HG03175 (cell line): ENCODE measurements around the gene NEK6.

ENCODE experiments used
- ATAC-seq: cut with Tn5 transposase; IDR thresholded peaks from one replicate; pipeline ENCODE4 v1.9.1; 2021; ENCODE audit warnings: mild to moderate bottlenecking, moderate library complexity; ENCODE audit not compliant: unreplicated experiment

Gene NEK6

DNA sequence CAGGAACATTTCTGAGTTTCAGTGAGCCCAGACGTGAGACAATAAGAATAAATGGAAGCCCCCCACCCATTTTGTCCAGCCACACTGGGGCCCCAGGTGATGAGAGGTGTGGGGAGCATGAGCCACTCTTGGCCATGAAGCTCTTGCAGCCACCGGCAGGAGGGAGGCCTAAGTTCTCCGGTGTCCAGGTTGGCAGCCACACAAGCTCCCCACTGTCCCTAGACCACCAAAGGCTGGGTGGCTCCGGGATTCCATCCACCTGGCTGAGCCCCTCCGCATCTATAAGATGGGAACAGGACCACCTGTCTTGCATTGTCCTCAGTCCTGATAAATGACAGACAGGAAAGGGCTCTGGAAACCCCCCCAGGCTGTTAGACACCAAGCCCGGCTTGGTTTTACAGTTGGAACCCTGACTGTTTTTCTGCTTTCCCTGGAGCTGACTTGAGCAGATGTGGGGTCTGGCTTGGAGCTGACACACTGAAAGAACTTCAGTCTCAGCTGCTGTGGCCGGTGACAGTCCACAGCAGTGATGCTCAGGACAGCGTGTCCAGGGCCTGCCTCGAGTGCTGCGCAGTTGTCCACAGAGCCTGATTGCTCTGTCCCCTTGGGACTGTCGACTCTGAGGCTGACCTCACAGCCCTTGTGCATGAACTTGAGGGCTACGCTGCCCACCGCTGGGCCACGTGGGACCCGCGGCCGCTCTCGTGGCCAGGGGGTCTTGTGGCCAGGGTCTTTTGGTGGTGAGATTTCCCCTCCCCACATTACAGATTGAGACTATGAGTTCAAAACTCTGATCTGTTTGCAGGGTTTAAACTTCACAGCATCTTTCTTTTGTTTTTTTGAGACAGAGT, 82.7 kb downstream of the NEK6 start:
- no peak for ATAC-seq

DNA sequence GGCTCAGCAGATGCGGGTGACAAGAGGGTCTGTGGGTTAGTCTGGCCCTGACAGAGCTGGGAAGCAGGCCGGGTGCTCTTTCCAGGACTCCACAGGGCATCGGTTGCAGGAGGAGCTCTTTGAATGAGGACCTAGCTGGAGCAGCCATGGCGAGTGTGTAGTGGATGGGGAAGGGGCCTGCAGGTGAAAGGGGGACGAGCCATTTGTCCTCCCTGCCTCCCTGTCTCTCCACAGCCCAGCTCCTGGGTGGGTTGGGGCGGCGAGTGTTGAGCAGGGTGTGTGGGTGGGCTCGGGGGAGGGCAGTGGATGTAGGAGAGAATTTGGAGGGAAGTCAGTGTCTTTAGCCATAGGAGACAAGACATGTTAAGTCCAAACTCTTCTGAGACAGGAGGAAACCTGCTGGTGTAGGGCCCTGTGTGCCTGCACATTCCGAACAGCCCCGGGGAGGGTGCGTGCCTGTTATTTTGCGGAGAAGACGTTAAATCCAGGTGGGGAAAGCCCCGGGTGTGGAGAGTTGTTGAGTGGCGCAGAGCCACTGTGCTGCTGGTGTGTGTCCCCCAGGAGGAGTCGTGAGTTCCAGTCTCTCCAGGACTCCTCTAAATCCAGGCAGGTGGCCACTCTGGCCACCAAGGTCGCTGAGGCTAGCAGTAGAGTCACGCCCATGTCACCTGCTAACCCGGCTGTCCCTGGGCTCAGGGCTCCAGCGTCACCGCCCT, 83.9 kb downstream of the NEK6 start:
- ATAC-seq: no peak

DNA sequence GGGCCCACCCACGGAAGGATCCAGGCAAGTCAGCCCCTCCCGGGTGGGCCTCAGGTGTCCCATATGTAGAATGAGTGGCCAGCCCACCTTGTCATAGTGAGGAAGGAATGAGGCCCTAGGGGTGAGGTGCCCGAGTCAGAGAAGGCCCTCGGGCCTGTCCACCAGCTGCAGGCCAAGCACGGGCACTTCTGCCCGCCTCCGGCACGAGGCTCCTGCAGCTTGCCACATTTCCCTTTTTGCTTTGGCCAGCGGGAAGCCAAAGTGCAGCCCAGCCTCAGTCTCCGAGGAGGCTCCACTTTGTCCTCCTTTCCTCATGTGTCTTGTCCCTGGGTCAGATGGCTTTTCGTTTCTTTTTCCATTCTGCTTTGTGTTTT, 84.6 kb downstream of the NEK6 start:
- no peak for ATAC-seq

DNA sequence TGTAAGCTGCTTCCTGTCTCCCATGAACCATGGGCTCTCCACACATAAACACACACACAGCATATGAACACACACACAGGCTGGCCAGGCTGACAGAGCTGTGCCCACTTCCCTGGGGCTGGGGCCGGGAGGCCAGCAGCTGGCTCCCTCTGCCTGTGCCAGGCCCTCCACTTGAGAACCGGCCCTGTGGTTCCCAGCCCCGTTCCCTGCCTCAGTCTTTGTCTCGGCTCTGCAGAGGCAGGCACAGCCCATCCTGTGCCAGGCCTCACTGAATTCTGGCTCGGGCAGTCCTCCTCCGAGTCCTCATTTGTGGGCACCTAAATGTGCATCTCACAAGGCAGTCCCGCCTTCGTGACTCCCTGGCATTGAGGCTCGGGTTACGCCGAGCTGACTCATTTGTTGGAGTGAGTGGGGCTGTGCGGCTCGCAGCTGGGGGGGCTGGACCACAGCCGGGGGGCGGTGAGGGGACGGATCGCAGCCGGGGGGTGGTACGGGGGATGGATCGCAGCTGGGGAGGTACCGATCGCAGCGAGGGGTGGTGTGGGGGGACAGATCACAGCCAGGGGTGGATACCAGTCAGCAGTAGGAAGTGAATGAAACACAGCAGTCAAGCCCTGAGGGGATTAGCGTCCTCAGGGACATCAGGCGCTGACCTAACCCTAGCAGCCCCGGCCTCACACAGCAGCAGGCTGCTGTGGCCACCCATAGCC, 85.2 kb downstream of the NEK6 start:
- ATAC-seq: no peak

DNA sequence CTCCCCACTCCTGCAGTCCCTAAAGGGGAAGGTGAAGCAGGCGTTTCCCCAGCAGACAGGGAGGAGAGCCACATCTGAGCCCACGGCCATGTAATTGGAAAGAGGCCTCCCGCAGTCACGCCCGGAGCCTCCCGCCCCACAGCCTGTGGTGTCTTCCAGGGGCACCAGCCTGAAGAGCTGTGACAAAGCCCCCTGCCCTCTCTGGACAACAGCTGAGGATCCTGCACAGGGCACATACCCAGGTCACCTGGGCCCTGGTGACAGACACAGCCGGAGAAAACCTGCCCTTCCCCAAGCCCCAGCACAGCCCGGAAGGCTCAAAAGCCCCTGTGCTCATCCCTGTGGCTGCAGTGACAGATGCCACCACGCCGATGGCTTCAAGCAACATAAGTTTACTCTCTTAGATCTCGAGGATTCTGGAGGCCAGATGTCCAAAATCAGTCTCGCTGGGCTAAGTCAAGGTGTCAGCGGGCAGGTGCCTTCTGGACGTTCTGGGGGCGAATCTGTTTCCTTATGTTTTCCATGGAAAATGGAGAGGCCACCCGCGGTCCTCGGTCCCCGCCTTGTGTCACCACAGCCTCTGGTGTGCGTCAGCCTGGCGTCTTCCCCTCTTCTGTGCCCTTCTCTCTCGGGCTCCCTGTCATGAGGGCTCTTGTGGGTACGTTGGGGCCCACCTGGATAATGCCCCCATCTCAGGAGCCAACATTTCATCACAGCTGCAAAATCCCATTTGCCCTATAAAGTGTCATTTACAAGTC, 86.0 kb downstream of the NEK6 start:
- ATAC-seq: no peak

DNA sequence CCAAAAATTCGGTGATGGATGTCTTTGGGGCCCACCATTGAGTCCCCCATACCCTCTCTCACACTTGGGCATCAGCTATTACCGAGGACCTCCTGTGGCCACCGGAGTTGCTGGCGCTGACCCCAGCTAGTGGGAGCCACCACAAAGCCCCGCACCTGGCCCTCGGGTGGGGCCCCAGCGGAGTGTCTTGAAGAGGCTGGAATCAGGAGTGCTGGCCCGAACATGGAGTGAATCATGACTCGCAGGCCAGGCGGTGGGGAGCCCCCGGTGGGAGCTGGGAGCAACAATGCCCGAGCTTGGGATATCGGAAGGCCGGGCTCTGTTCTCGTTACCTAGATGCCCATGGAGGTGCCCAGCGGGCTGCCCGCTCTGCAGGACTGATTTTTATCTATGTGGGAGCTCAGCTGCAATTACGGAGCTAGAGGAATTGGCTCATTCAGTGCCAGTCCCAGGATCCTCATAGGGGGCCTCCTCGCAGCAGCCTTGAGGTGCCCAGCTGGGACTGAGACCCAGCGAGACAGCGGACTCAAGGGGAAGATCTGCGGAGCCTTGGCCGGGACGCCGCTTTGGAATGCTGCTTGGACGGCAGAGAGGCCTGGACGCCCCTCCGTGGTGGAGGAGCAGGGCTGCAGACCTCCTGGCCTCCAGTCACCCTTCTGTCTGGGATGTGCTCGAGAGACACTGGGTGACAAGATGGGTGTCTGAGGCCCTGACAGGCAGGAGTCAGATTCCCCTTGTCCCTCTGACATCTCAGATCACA, 86.7 kb downstream of the NEK6 start:
- no peak for ATAC-seq

DNA sequence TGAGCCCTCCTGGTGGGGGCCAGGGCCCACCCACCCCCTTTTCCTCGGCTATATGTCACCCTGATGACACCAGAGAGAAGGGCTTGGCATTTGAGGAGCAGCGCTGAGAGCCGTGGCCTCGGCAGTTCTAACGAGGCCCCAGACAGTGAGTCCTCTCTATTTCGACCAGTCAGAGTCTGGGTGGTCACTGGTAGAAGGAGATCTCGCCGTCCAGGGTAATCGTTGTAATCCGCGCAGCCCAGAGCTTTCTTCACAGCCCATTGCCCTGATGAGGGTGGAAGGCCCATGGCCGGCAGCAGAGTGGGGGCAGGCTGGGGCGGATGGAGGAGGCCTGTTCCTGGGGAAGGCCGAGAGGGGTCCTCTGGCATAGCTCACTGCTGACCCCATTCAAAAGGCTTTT, 87.3 kb downstream of the NEK6 start:
- no peak for ATAC-seq

DNA sequence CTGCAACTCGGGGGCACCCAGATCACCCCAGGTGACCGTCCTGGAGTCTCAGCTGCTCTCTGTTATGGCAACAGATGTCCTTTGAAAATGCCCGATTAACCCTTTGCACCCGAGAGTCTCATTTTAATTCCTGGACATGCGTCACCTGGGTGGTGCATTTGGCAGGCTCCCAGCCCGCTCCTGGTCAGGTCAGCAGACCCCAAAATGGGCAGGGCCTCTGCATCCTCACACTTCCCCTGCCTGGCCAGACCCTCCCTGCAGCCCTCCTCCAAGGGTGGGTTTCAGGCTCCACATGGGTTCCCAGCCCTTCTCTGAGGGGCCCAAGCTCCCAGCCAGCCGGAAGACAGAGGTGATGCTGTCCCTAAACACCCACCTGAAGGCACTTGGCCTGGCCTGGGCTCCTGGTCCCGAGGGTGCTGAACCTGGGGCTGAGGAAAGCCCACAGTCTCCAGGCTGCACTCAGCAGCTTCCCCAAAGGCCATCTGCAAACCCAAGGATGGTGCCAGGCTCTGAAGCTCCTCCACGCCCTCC, 88.1 kb downstream of the NEK6 start:
- ATAC-seq: no peak

DNA sequence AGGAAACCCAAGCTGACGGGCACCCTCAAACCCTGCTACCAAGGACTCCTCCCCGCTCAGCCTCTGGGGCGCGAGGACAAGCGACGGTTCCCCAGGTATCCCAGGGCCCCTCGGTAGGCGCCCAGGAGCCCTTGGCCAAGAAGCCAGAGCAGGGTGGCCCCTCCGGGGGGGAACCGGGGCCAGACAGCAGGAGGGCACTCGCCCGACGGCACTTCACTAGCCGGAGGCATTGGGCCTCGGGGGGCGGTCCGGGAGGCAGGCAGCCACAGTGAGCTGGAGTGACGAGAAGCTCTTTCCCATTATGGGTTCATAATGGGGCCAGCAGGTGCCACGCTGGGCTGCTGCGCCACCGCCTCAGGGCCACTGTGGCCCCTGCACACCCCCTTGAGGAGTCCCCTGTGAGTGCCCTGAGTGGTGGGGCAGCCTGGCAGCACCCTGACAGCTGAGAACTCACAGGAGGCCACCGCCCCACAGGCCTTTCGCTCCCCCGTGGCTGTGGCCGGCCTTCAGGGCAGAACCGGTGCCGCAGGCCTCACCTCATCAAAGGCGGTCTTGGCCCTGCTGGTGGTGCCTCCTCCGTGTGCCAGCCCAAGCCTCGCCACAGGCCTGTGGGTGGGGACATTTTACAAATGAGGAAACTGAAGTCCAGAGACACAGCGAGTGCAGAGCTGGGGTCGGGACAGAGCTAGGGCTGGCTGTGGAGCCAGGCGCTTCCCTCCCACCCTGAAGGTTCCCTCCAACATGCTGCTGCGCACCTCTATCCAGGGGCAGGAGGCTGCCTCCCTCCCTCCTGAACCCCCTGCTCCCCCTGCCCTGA, 88.8 kb downstream of the NEK6 start:
- no peak for ATAC-seq

DNA sequence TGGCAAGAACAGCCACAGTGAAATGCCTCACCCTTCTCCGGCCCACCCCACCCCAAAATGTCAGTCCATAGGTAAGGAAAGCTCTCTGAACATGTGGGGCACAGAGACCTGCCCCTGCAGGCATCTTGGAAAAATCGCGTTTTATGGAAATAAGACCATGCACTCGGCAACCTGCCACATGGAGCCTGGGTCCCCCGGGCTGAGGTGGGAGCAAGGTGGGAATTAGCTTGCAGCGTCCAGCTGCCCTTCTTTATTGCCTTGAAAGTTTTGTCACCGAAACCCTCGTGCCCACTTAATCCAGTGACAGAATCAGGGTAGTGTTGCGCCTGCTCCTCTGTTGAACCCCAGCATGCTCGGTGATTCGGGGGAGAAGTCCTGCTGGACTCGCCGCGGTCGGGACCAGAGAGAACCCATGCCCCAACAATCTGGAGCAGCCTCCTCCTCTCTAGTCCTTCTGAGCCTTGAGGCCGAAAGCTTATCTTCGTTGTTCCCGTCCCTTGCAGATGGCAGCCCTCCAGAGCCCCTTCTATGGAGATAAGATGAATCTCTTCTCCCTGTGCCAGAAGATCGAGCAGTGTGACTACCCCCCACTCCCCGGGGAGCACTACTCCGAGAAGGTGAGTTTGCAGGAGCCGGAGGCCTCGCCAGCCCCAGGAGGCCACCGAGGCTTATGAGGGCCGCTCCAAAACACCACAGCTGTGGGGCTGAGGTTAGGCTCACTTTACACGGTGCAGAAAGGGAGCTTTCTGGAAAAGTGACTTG, 89.6 kb downstream of the NEK6 start:
- ATAC-seq: no peak

DNA sequence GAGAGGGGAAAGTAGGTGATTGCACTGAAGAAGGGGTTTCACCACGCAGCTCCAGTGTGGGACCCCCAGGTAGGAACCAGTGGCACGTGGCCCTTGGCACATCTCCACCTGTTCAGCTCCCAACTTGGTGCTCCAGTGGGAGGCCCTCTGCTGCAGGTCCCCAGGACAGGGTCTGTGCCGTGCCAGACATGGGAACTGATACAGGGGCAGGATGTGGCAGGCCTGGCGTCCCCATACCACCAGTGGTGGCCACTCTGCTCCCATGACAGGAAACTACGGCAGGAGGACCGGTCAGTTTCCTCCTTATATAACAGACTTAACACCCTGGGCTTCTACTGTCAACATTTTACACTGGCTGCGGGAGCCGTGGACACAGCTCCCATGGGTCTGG, 90.2 kb downstream of the NEK6 start:
- no peak for ATAC-seq

DNA sequence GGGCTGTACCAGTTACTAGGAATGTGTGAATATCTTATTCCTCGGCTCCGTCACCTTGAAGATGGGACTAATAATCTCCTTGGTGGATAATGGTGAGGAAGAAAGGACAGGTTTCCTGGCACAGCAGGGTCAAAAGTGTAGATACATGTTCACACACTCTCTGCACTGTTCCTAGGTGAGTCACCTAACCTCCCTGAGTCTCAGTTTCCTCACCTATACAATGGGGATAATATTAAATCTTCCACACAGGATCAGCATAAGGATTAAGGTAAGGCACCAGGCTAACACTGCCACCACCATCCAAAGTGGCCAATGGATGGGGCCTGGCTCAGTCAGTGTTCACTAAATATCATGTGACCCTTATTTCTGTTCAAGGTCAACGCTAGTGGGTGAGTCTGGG, 90.6 kb downstream of the NEK6 start:
- no peak for ATAC-seq

DNA sequence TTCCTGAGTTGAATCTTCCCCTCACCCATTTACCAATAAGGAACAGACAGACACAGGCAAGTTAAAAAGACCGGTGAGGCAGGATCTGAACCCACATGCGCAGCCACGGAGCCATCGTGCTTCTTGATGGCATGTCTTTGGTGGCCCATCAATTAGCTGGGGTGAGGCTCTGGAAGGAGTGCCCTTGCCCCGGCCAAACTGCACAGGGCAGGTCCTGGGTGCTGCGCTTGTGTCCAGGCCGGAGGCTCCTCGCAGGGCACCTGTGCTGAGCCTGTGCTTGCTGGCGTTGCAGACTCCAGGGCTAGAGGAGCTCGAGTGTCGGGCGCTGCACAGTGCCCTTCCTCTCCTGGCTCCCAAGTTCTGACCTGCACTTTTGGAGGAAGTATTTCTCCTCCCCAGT, 91.1 kb downstream of the NEK6 start:
- ATAC-seq: no peak

DNA sequence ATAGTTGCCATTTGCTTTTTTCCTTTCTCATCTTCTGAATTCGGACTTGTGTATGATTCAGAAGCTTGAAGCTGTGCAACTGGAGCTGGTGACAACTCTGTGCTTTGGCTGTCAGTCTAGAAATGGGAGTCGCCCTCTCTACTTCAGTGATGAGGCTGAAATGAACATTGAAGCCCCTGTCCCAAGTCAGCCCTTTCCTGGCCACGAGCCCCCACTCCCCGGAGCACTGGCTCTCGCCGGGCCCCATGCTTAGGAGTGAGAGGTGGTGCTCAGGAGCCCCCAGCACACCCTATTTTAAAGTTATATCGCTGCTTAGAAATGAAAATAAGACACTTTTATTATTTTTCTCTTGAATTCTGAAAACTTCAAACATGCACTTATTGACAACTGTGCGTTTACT, 91.5 kb downstream of the NEK6 start:
- ATAC-seq: no peak

DNA sequence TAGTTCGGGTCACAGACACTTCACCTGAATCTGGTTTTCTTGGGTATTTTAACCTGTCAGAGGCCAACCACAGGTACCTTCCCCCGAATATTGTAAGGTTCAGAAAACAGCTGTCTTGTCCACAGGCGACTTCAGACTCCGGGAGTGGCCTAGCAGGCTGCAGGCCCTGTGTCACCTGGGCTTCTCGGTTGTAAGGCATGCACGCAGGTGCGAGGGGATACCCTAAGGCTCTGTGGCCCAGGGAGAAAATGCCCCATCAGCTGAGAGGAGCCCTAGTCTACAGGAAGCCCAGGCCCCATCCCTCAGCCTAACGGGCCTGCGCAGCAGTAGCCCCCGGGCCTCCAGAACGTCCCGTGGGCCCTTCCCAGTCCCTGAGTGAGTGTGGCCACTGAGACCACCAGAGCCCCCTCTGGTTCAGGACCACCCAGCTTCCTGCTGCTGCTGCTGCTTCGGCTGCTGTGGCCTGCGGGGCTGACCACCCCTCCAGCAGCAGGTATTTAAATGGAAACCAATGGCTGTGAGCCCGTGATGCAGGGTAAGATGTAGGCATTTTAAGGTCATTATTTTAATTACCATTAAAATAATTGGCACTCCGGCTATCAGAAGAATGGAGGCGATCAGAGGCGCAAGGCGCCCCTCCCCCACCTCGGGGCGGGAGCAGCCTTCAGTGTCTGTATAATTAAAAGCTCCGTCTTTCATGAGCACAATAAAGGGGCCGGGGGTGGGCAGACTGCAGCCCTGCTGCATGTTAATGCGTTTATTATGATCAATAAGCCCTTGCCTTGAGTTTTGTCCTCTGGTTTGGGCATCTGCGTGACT, 92.1 kb downstream of the NEK6 start:
- ATAC-seq: no peak

DNA sequence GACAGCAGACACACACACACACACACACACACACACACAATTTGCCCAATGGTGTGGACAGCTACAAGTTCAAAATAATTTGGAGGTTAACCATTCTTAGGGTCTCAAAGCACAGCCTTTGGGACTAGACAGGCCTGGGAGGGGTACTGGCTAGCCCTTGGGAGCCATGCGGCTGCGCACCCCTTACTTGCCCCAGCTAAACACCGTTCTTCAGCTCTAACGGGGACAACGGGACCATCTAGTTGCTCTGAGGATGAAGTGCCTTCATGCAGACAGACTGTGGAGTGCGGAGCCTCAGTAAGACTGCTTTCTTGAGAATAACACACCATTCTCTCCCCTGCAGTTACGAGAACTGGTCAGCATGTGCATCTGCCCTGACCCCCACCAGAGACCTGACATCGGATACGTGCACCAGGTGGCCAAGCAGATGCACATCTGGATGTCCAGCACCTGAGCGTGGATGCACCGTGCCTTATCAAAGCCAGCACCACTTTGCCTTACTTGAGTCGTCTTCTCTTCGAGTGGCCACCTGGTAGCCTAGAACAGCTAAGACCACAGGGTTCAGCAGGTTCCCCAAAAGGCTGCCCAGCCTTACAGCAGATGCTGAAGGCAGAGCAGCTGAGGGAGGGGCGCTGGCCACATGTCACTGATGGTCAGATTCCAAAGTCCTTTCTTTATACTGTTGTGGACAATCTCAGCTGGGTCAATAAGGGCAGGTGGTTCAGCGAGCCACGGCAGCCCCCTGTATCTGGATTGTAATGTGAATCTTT, 92.9 kb downstream of the NEK6 start:
- no peak for ATAC-seq
